Caco-2 (cell line): Measurements from ENCODE around the gene TPO. TPM values are rescaled to one million over a fixed set of nuclear protein-coding genes. Genes with fewer than 3 reads are reported as not detected.

Source experiments
- BruUV-seq: library from RNA; stranded (reverse); fragments of 400-500 nt; replicated peaks from 2 replicates; lab custom pipeline; 2021; lab: Mats Ljungman, UMichigan
- CTCF ChIA-PET: fragments of 300-600 bp; sonication (Branson Sonifier 250); formaldehyde crosslinking; loops from one replicate; lab custom pipeline; 2022; ENCODE audit warnings: antibody characterized with exemption; lab: Charles Lee
- POLR2A ChIA-PET: fragments of 300-600 bp; sonication (Branson Sonifier 250); formaldehyde crosslinking; loops from one replicate; lab custom pipeline; 2022; ENCODE audit warnings: antibody characterized with exemption; lab: Charles Lee
- DNase-seq, 2 experiments: peaks; one replicate each; pipeline versions ENCODE4 v3.0.0 to v3.0.0-alpha.2; 2020 to 2022
- H3K27me3 ChIP-seq: replicated peaks from 2 replicates; pipeline ENCODE4 v1.6.0; 2011; ENCODE audit warnings: low read length; ENCODE audit not compliant: control insufficient read depth, insufficient read depth
- H3K36me3 ChIP-seq: 2 replicates; pipeline ENCODE4 v1.5.1; 2011; ENCODE audit warnings: low read length; ENCODE audit not compliant: control insufficient read depth, insufficient read depth
- H3K4me1 ChIP-seq: fragments of 250-450 bp; sonication (Bioruptor Pico); 2 replicates; pipeline ENCODE4 v1.5.1; 2020; ENCODE audit warnings: mild to moderate bottlenecking
- H3K4me3 ChIP-seq: 2 replicates; pipeline ENCODE4 v1.5.1; 2011; ENCODE audit warnings: low read depth, mild to moderate bottlenecking, control low read depth, low read length
- H3K9me3 ChIP-seq: fragments of 250-450 bp; sonication (Bioruptor Pico); 2 replicates; pipeline ENCODE4 v1.5.1; 2020; ENCODE audit warnings: mild to moderate bottlenecking, moderate library complexity
- H3K27ac Mint-ChIP-seq: one replicate; pipeline ENCODE4 v1.8.0; 2022; ENCODE audit warnings: mixed read lengths; ENCODE audit not compliant: unreplicated experiment
- H3K27me3 Mint-ChIP-seq: one replicate; pipeline ENCODE4 v1.8.0; 2022; ENCODE audit warnings: mixed read lengths; ENCODE audit not compliant: insufficient read depth, unreplicated experiment
- H3K36me3 Mint-ChIP-seq: one replicate; pipeline ENCODE4 v1.8.0; 2022; ENCODE audit warnings: mild to moderate bottlenecking, mixed read lengths; ENCODE audit not compliant: insufficient read depth, unreplicated experiment
- H3K4me1 Mint-ChIP-seq: one replicate; pipeline ENCODE4 v1.8.0; 2022; ENCODE audit warnings: low read depth, mixed read lengths; ENCODE audit not compliant: unreplicated experiment
- H3K4me3 Mint-ChIP-seq: one replicate; pipeline ENCODE4 v1.8.0; 2022; ENCODE audit warnings: mild to moderate bottlenecking, moderate library complexity, mixed read lengths; ENCODE audit not compliant: unreplicated experiment
- H3K9me3 Mint-ChIP-seq: one replicate; pipeline ENCODE4 v1.8.0; 2022; ENCODE audit warnings: mixed read lengths; ENCODE audit not compliant: unreplicated experiment
- intact Hi-C: fragments of 100-400 bp; cut with micrococcal nuclease; formaldehyde crosslinking; loops from one replicate; pipeline ENCODE4 v1.10.0; 2022; ENCODE audit not compliant: unreplicated experiment
- total RNA-seq: library from RNA; stranded (reverse); gene quantifications from 2 replicates; pipeline ENCODE4 v1.2.3, GENCODE V29; 2022
- TF ChIP-seq, protein P1 (sequence below), 2 experiments: fragments of 200-600 bp in 1 of 2; IDR thresholded peaks; 1 replicate in 1 of 2; 2 replicates in 1 of 2; pipeline versions ENCODE4 v1.5.1 to v1.8.0; 2011 to 2022; ENCODE audit warnings: antibody characterized with exemption in 1 of 2, control low read depth in 1 of 2, inconsistent platforms in 1 of 2, low read depth in 1 of 2, low read length in 1 of 2, mild to moderate bottlenecking in 1 of 2, moderate library complexity in 1 of 2; ENCODE audit not compliant: insufficient read depth in 1 of 2, severe bottlenecking in 1 of 2, unreplicated experiment in 1 of 2

Gene TPO
- total RNA-seq, 1 experiment from 2014 or later = not detected

DNA sequence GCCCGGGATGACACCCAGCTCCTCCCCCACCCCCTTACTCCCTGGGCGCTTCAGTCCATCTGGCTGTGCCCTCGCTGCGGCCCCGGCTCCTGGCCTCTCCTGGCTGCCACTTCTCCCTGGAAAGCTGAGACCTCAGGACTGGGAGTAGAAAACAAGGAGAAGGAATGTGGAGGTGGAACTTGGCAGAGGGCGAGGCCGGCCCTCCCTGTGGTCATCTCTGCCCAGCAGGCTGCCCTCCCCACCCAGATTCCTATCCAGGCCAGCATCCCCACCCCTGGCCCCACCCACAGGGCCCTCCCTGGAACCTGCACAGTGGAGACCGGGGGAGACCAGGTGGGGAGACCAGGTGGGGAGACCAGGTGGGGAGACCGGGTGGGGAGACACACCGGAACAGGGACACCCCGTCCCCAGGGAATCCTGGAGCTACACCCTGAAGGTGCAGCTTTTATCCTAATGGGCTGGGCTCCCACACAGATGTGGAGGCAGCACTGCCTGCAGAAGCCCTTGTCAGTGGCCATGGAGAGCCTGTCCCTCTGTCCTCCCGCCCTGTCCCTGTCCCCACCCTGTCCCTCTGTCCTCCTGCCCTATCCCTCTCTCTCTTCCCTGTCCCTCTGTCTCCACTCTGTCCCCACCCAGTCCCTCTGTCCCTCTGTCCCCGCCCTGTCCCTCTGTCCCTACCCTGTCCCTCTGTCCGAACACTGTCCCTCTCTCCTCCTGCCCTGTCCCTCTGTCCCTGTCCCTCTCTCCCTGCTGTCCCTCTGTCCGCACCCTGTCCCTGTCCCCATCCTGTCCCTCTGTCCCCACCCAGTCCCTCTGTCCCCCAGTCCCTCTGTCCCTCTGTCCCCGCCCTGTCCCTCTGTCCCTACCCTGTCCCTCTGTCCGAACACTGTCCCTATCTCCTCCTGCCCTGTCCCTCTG is 173.9 kb downstream of the TPO start:
- POLR2A ChIA-PET = no interaction called here
- TF ChIP-seq, protein P1, sequence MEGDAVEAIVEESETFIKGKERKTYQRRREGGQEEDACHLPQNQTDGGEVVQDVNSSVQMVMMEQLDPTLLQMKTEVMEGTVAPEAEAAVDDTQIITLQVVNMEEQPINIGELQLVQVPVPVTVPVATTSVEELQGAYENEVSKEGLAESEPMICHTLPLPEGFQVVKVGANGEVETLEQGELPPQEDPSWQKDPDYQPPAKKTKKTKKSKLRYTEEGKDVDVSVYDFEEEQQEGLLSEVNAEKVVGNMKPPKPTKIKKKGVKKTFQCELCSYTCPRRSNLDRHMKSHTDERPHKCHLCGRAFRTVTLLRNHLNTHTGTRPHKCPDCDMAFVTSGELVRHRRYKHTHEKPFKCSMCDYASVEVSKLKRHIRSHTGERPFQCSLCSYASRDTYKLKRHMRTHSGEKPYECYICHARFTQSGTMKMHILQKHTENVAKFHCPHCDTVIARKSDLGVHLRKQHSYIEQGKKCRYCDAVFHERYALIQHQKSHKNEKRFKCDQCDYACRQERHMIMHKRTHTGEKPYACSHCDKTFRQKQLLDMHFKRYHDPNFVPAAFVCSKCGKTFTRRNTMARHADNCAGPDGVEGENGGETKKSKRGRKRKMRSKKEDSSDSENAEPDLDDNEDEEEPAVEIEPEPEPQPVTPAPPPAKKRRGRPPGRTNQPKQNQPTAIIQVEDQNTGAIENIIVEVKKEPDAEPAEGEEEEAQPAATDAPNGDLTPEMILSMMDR (IDR thresholded peaks at IDR 0.05; ENCODE audit: insufficient read depth in 1 of 2, low read depth in 1 of 2, low read length in 1 of 2, severe bottlenecking in 1 of 2, unreplicated experiment in 1 of 2) = no peak
- peaks cover 10% of the 10 kb centered on the region for H3K9me3 Mint-ChIP-seq
- no peaks in the 10 kb centered on the region for H3K27me3 Mint-ChIP-seq
- H3K36me3 Mint-ChIP-seq = peaks cover 6% of the 10 kb centered on the region
- H3K36me3 ChIP-seq = no peaks in the 10 kb centered on the region
- no peak overlapping the region for H3K4me3 ChIP-seq
- H3K27me3 ChIP-seq = no peaks in the 10 kb centered on the region
- no peak for DNase-seq
- H3K4me1 ChIP-seq = peaks cover 7% of the 10 kb centered on the region
- H3K4me3 Mint-ChIP-seq = no peak overlapping the region
- peaks cover 6% of the 10 kb centered on the region for H3K4me1 Mint-ChIP-seq
- H3K9me3 ChIP-seq = no peaks in the 10 kb centered on the region
- CTCF ChIA-PET = no interaction called here
- BruUV-seq = no TSS peak
- peak overlapping the region; percentile 32 for H3K27ac Mint-ChIP-seq
- intact Hi-C loops = no loop called here

DNA sequence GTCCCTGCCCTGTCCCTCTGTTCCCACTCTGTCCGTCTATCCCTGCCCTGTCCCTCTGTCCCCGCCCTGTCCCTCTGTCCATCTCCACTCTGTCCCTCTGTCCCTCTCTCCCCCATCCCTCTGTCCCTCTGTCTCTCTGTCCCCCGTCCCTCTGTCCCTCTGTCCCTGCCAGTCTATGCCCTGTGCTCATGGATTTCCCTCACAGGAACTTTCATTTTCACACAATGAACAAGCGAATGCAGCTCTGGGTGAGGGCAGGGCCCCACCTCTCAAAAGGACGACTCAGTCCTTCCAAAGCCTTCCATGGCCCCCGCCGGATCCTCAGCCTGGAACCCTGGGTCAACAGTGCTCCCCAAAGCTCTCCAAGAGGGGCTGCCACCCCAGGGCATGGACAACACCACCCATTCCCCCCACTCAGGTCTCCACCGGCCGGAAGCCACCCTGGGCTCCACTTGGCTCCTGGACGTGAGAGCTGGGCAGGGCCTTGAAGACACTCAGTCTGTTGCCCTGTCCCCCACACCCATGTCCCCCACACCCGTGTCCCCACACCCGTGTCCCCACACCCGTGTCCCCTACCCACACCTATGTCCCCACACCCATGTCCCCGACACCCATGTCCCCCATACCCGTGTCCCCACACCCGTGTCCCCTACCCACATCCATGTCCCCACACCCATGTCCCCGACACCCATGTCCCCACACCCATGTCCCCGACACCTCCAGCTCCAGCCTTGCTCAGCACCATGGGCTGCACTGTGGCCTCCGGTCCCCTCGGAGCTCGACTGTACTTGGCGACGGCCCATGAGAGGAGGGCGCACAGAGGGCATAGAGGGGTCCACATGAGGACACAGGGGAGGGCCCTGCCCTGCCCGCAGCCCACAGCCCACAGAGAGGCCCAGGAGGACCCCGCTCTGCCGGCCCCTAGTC is 175.1 kb downstream of the TPO start:
- H3K27me3 Mint-ChIP-seq = no peaks in the 10 kb centered on the region

More for the DNA sequence above, 175.1 kb downstream of the TPO start:
- CTCF ChIA-PET = interaction anchor here (0.9 to 1.2 kb wide), 2 partner anchors 162 to 181 kb away, joined by 5 to 7 read pairs; no protein-coding TSS in a partner anchor
- intact Hi-C loops = loop anchor here (2.0 kb wide), 1 partner anchor 180 kb away; no protein-coding TSS in a partner anchor
- TF ChIP-seq, protein P1 (IDR thresholded peaks at IDR 0.05; ENCODE audit: insufficient read depth in 1 of 2, low read depth in 1 of 2, low read length in 1 of 2, severe bottlenecking in 1 of 2, unreplicated experiment in 1 of 2) = no peak
- Mint-ChIP-seq H3K4me3 (no peak overlapping the region), H3K9me3 (peaks cover 3% of the 10 kb centered on the region), H3K4me1 (peaks cover 2% of the 10 kb centered on the region), H3K27ac (peak overlapping the region; percentile 51), H3K36me3 (peaks cover 1% of the 10 kb centered on the region)
- POLR2A ChIA-PET = no interaction called here
- H3K4me3 ChIP-seq = no peak overlapping the region
- no peaks in the 10 kb centered on the region for H3K36me3 ChIP-seq
- H3K9me3 ChIP-seq = no peaks in the 10 kb centered on the region
- no TSS peak for BruUV-seq
- no peak for DNase-seq
- H3K27me3 ChIP-seq = no peaks in the 10 kb centered on the region
- peaks cover 7% of the 10 kb centered on the region for H3K4me1 ChIP-seq
